Testis (tissue), 3 donors: ENCODE measurements around the gene MAB21L4. TPM values are rescaled to one million over a fixed set of nuclear protein-coding genes. Genes with fewer than 3 reads are reported as not detected.

ENCODE experiments used
- DNase-seq: peaks from one replicate; pipeline ENCODE4 v3.0.0-alpha.2; 2019
- H3K27ac ChIP-seq, 2 donors: fragments of 200-600 bp; sonication (generic); one replicate each; pipeline ENCODE4 v1.5.1; 2019
- H3K27me3 ChIP-seq: fragments of 200-600 bp; sonication (generic); one replicate; pipeline ENCODE4 v1.5.1; 2019
- H3K36me3 ChIP-seq: fragments of 200-600 bp; sonication (generic); one replicate; pipeline ENCODE4 v1.5.1; 2017; ENCODE audit warnings: low read depth; ENCODE audit errors: missing control alignments
- H3K4me1 ChIP-seq: fragments of 200-600 bp; sonication (generic); one replicate; pipeline ENCODE4 v1.5.1; 2019
- H3K4me3 ChIP-seq, 2 donors: fragments of 200-600 bp; sonication (generic); one replicate each; pipeline ENCODE4 v1.5.1; 2017 to 2019
- H3K9me3 ChIP-seq: fragments of 200-600 bp; sonication (generic); one replicate; pipeline ENCODE4 v1.5.1; 2017
- CTCF ChIP-seq, 3 experiments: fragments of 450-650 bp in 2 of 3; fragments of 200-600 bp in 1 of 3; sonication (generic) in 1 of 3; IDR thresholded peaks; one replicate each; pipeline ENCODE4 v1.5.1; 2016 to 2019; ENCODE audit warnings: antibody characterized with exemption in 3 of 3, mild to moderate bottlenecking in 2 of 3, moderate library complexity in 1 of 3
- POLR2A ChIP-seq: fragments of 450-650 bp; IDR thresholded peaks from one replicate; pipeline ENCODE4 v1.6.1; 2017; ENCODE audit warnings: antibody characterized with exemption, mild to moderate bottlenecking, moderate library complexity
- WGBS, 2 donors: methylation state at CpG; one replicate each; pipeline ENCODE4 v1.1.5; 2018; 5-methylcytosine and 5-hydroxymethylcytosine counted together
- intact Hi-C: fragments of 100-400 bp; cut with DNase I; formaldehyde crosslinking; loops from one replicate; pipeline ENCODE4 v1.15.1; 2023; ENCODE audit warnings: low total_unique reads
- polyA plus RNA-seq: library from polyadenylated mRNA; stranded (reverse); fragments of 350-450 nt; fragmentation: Illumina TruSeq; extraction: RNeasy Lipid Tissue Mini Kit (QIAGEN cat#74804); gene quantifications from one replicate; pipeline ENCODE4 v1.2.3, GENCODE V29; 2014; ENCODE audit warnings: low read depth, low replicate concordance; ENCODE audit not compliant: insufficient read depth
- total RNA-seq, 2 donors: library from RNA; depleted of rRNA; stranded (reverse); fragments of >200 nt; gene quantifications; one replicate each; pipeline ENCODE4 v1.2.3, GENCODE V29; 2016

MAB21L4 gene
- total and polyA plus RNA-seq, 3 donors from 2014 or later = 1.1 TPM; not detected in 2

- H3K36me3 ChIP-seq = no peaks in the 10 kb centered on the region
- H3K27me3 ChIP-seq = no peaks in the 10 kb centered on the region
- no peak for TF ChIP-seq POLR2A
- no peak for TF ChIP-seq CTCF (IDR thresholded peaks at IDR 0.05)
- no peaks in the 10 kb centered on the region for H3K4me1 ChIP-seq
- H3K4me3 ChIP-seq = no peak overlapping the region
- intact Hi-C loops = no loop called here
- no peaks in the 10 kb centered on the region for H3K9me3 ChIP-seq
- no peak overlapping the region for H3K27ac ChIP-seq
- 81 to 84% methylated on average over 11 of the region's 11 CpGs for WGBS, 2 donors
- no peak for DNase-seq
Observed at GRCh38 chr2:240850756-240851077, 45.2 kb downstream of the MAB21L4 start.

GRCh38 chr2:240850026-240850425 lies 45.9 kb downstream of the MAB21L4 start:
- Histone ChIP-seq H3K27ac (no peak overlapping the region), H3K9me3 (no peaks in the 10 kb centered on the region), H3K27me3 (no peaks in the 10 kb centered on the region), H3K4me3 (no peak overlapping the region), H3K4me1 (no peaks in the 10 kb centered on the region), H3K36me3 (no peaks in the 10 kb centered on the region)
- no peak for DNase-seq
- 90 to 91% methylated on average over 9 to 11 of the region's 11 CpGs for WGBS, 2 donors
- intact Hi-C loops = no loop called here
- TF ChIP-seq CTCF (IDR thresholded peaks at IDR 0.05) = no peak
- TF ChIP-seq POLR2A = no peak

GRCh38 chr2:240848900-240849680 lies 46.9 kb downstream of the MAB21L4 start:
- no peak for DNase-seq
- no peak overlapping the region for H3K27ac ChIP-seq
- WGBS, 2 donors = 85% methylated on average over 12 of the region's 12 CpGs
- no peak for TF ChIP-seq POLR2A
- no peak for TF ChIP-seq CTCF (IDR thresholded peaks at IDR 0.05)
- H3K4me3 ChIP-seq = no peak overlapping the region
- no peaks in the 10 kb centered on the region for H3K36me3 ChIP-seq
- H3K27me3 ChIP-seq = no peaks in the 10 kb centered on the region
- intact Hi-C loops = no loop called here
- no peaks in the 10 kb centered on the region for H3K4me1 ChIP-seq
- no peaks in the 10 kb centered on the region for H3K9me3 ChIP-seq

DNA sequence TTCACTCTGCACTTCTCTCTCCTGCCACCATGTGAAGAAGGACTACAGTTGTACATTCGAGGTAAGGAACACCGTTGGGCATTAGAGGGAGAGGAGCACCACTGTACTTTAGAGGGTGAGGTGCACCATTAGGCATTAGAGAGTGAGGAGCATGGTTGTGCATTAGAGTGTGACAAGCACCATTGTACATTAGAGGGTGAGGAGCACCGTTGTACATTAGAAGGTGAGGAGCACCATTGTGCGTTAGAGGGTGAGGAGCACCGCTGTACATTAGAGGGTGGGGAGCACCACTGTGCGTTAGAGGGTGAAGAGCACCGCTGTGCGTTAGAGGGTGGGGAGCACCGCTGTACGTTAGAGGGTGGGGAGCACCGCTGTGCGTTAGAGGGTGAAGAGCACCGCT lies 48.1 kb downstream of the MAB21L4 start:
- intact Hi-C loops = no loop called here
- Histone ChIP-seq H3K27ac (no peak overlapping the region), H3K4me1 (no peaks in the 10 kb centered on the region), H3K9me3 (no peaks in the 10 kb centered on the region), H3K4me3 (no peak overlapping the region), H3K36me3 (no peaks in the 10 kb centered on the region), H3K27me3 (no peaks in the 10 kb centered on the region)
- WGBS, 2 donors = 83 to 90% methylated on average over 13 of the region's 13 CpGs
- TF ChIP-seq POLR2A (no peak), CTCF (IDR thresholded peaks at IDR 0.05) (no peak)
- DNase-seq = no peak
